Measurements from ENCODE around the gene SETD5.

Gene SETD5

GRCh38 chr3:9398700-9399336, 1.4 kb downstream of the SETD5 start:
- no peak for DNase-seq (ENCODE audit: extremely low read depth, low read depth)
- TF ChIP-seq CTCF (IDR thresholded peaks at IDR 0.05; ENCODE audit: low read depth, low read length), result no peak

GRCh38 chr3:9399337-9399703, 1.9 kb downstream of the SETD5 start:
- TF ChIP-seq CTCF (IDR thresholded peaks at IDR 0.05; ENCODE audit: low read depth, low read length), result no peak
- DNase-seq (ENCODE audit: extremely low read depth, low read depth), result no peak

GRCh38 chr3:9399746-9400145, 2.3 kb downstream of the SETD5 start:
- no peak for TF ChIP-seq CTCF (IDR thresholded peaks at IDR 0.05; ENCODE audit: low read depth, low read length)
- DNase-seq (ENCODE audit: extremely low read depth, low read depth), result peak; percentile 91

- no peak for TF ChIP-seq CTCF (IDR thresholded peaks at IDR 0.05; ENCODE audit: low read depth, low read length)
- DNase-seq (ENCODE audit: extremely low read depth, low read depth), result no peak
These were observed 3.2 kb downstream of the SETD5 start for GRCh38 chr3:9400616-9401015.

- no peak for DNase-seq (ENCODE audit: extremely low read depth, low read depth)
- TF ChIP-seq CTCF (IDR thresholded peaks at IDR 0.05; ENCODE audit: low read depth, low read length), result no peak
These were observed 4.6 kb downstream of the SETD5 start for GRCh38 chr3:9401986-9402385.

- DNase-seq (ENCODE audit: extremely low read depth, low read depth), result no peak
- no peak for TF ChIP-seq CTCF (IDR thresholded peaks at IDR 0.05; ENCODE audit: low read depth, low read length)
These were observed 5.2 kb downstream of the SETD5 start for GRCh38 chr3:9402410-9403228.

- DNase-seq (ENCODE audit: extremely low read depth, low read depth), result no peak
- TF ChIP-seq CTCF (IDR thresholded peaks at IDR 0.05; ENCODE audit: low read depth, low read length), result no peak
These were observed 6.0 kb downstream of the SETD5 start for GRCh38 chr3:9403463-9403862.
